NT2/D1 (cell line): Measurements from ENCODE around the gene UNC13C.

Experiments
- SUZ12 ChIP-seq: IDR thresholded peaks from 2 replicates; pipeline ENCODE4 v1.6.1; 2011; ENCODE audit not compliant: insufficient read length, insufficient read depth; ENCODE audit errors: extremely low read depth
- YY1 ChIP-seq: IDR thresholded peaks from 2 replicates; pipeline ENCODE4 v1.6.1; 2011; ENCODE audit not compliant: insufficient read length, insufficient read depth
- ZNF274 ChIP-seq: IDR thresholded peaks from 2 replicates; pipeline ENCODE4 v1.6.1; 2011; ENCODE audit warnings: mild to moderate bottlenecking, low read depth, low read length

DNA sequence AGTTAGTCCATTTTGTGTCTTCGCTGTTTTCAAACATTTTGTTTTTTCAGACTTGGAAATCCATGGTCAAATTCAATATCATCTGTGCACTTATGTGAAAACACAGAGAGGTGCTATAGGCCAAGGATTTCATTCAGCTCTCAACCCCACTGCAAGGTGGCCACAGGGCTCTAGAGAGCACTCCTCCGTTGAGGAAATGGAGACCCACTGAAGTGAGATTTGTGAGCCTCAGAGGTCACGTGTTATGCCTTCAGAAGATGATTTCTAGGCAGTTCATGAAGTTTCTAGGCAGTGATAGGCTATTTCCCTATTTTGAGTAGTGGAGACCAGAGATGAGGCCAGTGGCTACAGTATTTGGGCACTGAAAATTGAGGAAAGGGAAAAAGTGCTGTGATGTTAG lies 88.2 kb downstream of the UNC13C start:
- TF ChIP-seq YY1 = no peak
- no peak for TF ChIP-seq ZNF274
- no peak for TF ChIP-seq SUZ12
